IMR-90 (cell line): ENCODE data around the gene GRAMD1B.

Experiments used
- BHLHE40 ChIP-seq: fragments of 150-350 bp; IDR thresholded peaks from 2 replicates; pipeline ENCODE4 v1.6.1; 2016; ENCODE audit warnings: mild to moderate bottlenecking, low read depth, low read length
- FOS ChIP-seq: fragments of 150-350 bp; IDR thresholded peaks from 2 replicates; pipeline ENCODE4 v1.6.1; 2016; ENCODE audit warnings: low read depth, low read length
- MAFK ChIP-seq: IDR thresholded peaks from 2 replicates; pipeline ENCODE4 v1.6.1; 2012; ENCODE audit warnings: low read depth, low read length, improper control_type of control experiment
- MXI1 ChIP-seq: IDR thresholded peaks from 2 replicates; pipeline ENCODE4 v1.6.1; 2012; ENCODE audit warnings: low read depth, mild to moderate bottlenecking, low read length, moderate library complexity, borderline replicate concordance
- POLR2A ChIP-seq: IDR thresholded peaks from 2 replicates; pipeline ENCODE4 v1.6.1; 2012; ENCODE audit warnings: mild to moderate bottlenecking, low read depth, low read length
- RCOR1 ChIP-seq: IDR thresholded peaks from 2 replicates; pipeline ENCODE4 v1.6.1; 2012; ENCODE audit warnings: mild to moderate bottlenecking, low read length, improper control_type of control experiment; ENCODE audit not compliant: insufficient replicate concordance
- USF2 ChIP-seq: fragments of 150-350 bp; IDR thresholded peaks from 2 replicates; pipeline ENCODE4 v1.6.1; 2017; ENCODE audit warnings: mild to moderate bottlenecking, antibody characterized with exemption, low read length, low read depth
- TF ChIP-seq, protein P1 (sequence below): conservative IDR thresholded peaks from 2 replicates; pipeline ENCODE4 v1.5.1; 2012; ENCODE audit warnings: mild to moderate bottlenecking, low read depth, low read length, improper control_type of control experiment

- TF ChIP-seq FOS (no peak), USF2 (no peak), POLR2A (no peak), BHLHE40 (no peak), MXI1 (no peak), RCOR1 (no peak), MAFK (no peak)
- TF ChIP-seq, protein P1, sequence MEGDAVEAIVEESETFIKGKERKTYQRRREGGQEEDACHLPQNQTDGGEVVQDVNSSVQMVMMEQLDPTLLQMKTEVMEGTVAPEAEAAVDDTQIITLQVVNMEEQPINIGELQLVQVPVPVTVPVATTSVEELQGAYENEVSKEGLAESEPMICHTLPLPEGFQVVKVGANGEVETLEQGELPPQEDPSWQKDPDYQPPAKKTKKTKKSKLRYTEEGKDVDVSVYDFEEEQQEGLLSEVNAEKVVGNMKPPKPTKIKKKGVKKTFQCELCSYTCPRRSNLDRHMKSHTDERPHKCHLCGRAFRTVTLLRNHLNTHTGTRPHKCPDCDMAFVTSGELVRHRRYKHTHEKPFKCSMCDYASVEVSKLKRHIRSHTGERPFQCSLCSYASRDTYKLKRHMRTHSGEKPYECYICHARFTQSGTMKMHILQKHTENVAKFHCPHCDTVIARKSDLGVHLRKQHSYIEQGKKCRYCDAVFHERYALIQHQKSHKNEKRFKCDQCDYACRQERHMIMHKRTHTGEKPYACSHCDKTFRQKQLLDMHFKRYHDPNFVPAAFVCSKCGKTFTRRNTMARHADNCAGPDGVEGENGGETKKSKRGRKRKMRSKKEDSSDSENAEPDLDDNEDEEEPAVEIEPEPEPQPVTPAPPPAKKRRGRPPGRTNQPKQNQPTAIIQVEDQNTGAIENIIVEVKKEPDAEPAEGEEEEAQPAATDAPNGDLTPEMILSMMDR: no peak
Measured at GRCh38 chr11:123642435-123642834, 212.4 kb downstream of the GRAMD1B start.
